IPS DF 4.7 (cell line): ENCODE measurements around the gene PRR12.

Source experiments
- DNase-seq: peaks from one replicate; pipeline ENCODE4 v3.0.0-alpha.2; 2013; ENCODE audit warnings: low spot score; ENCODE audit errors: extremely low read depth

The PRR12 gene, protein sequence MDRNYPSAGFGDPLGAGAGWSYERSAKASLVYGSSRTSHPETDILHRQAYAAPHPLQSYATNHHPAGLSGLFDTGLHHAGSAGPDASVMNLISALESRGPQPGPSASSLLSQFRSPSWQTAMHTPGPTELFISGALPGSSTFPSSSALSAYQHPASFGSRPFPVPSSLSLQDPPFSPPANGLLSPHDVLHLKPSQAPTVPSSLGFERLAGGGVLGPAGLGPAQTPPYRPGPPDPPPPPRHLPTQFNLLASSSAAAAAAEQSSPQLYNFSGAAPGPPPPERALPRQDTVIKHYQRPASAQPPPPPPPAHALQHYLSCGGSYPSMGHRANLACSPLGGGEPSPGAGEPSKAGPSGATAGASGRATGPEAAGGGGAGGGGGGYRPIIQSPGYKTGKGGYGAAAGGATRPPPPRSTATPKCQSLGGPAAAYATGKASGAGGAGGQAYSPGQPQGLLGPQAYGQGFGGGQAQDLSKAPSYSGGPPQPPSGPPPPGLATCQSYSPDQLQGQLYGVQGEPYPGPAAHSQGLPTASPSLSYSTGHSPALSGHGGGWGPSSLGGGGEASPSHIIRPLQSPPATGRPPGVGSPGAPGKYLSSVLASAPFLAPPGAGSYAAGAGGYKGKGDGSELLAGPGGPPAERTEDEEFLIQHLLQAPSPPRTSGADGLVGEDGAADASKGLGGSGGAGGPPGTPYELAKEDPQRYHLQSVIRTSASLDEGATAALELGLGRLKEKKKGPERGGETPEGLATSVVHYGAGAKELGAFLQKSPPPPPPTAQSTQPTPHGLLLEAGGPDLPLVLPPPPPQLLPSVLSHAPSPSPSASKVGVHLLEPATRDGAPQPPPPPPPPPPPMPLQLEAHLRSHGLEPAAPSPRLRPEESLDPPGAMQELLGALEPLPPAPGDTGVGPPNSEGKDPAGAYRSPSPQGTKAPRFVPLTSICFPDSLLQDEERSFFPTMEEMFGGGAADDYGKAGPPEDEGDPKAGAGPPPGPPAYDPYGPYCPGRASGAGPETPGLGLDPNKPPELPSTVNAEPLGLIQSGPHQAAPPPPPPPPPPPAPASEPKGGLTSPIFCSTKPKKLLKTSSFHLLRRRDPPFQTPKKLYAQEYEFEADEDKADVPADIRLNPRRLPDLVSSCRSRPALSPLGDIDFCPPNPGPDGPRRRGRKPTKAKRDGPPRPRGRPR (N-terminal part only)

DNA sequence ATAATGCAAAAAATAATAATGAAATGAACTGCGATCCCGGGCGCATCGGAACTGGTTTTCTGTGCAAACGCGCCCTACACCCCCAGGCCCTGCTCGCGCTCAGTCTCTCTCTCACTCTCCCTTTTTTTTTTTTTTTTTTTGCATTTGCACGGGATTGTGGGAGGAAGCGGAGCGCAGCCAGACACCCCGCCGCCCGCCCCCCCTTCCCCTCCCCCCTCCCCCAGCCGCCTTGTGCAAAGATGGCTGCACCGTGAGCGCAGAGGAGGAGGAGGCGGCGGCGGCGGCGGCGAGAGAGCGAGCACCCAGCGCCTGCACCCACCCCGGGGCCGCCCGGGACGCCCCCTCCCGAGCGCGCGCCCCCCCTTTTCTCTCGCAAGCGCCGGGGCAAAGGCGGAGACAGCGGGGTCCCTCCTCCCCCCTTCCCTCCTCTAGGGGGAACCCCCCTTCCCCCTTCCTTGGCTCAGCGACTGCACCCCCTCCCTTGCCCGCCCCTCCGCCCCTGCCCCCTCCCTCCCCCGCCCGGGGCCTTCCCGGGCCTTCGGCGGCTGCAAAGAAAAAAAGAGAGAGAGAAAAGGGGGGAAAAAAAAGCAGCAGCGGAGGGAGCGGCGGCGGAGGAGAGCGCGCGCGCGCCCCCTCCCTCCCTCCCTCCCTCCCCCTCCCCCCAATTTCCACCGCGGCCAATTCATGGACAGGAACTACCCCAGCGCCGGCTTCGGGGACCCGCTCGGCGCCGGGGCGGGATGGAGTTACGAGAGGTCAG is at the start of gene PRR12:
PRR12 (plus strand) TSS at position 212 of the 760 bp plus-strand sequence; CDS start at position 685, 473 bp downstream.
- DNase-seq: no peak

- no peak for DNase-seq
Measured at GRCh38 chr19:49541914-49542313, 49.1 kb upstream of the PRR12 start.

GRCh38 chr19:49542446-49542845 is 48.5 kb upstream of the PRR12 start:
- DNase-seq: no peak

- no peak for DNase-seq
Measured at GRCh38 chr19:49543032-49543431, 48.0 kb upstream of the PRR12 start.

DNA sequence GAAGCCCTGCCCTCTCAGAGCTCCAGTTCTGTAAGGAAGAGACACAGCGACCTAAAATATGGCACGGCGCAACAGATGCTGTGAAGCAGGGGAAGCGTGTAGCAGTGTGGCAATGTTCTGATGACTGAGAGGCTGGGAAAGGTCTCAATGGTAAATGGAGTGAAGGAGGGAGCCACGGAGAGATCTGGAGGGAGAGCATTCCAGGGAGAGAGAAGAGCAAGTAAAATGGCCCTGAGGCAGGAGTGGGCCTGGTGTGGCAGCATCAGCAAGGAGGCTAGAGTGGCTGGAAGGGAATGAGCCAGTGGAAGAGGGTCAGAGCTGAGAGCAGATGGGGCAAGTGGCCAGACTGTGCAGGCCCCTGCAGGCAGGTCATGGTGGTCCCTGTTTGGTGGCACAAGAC is 46.8 kb upstream of the PRR12 start:
- no peak for DNase-seq

- no peak for DNase-seq
Measured at GRCh38 chr19:49546825-49547565, 44.0 kb upstream of the PRR12 start.

GRCh38 chr19:49549045-49549444 is 41.9 kb upstream of the PRR12 start:
- no peak for DNase-seq

DNA sequence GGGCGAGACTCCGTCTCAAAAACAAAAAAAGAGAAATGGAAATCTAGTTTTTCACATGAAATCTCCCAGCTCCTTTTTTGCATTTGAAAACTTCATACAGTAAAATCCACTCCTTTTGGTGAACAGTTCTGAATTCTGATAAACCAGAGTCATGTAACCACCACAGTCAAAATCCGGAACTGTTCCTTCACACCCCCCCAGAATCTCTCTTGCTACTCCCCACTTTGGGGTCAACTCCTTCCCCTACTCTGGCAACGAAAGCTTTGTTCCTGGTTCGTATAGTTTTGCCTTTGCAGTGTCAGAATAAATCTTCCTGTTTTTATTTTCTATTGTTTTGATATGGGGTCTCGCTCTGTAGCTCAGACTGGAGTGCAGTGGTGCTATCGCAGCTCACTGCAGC is 39.5 kb upstream of the PRR12 start:
- DNase-seq: no peak

GRCh38 chr19:49552749-49553148 is 38.2 kb upstream of the PRR12 start:
- no peak for DNase-seq

GRCh38 chr19:49553451-49554271 is 37.3 kb upstream of the PRR12 start:
- DNase-seq: no peak

- no peak for DNase-seq
Measured at GRCh38 chr19:49554701-49555181, 36.2 kb upstream of the PRR12 start.

DNA sequence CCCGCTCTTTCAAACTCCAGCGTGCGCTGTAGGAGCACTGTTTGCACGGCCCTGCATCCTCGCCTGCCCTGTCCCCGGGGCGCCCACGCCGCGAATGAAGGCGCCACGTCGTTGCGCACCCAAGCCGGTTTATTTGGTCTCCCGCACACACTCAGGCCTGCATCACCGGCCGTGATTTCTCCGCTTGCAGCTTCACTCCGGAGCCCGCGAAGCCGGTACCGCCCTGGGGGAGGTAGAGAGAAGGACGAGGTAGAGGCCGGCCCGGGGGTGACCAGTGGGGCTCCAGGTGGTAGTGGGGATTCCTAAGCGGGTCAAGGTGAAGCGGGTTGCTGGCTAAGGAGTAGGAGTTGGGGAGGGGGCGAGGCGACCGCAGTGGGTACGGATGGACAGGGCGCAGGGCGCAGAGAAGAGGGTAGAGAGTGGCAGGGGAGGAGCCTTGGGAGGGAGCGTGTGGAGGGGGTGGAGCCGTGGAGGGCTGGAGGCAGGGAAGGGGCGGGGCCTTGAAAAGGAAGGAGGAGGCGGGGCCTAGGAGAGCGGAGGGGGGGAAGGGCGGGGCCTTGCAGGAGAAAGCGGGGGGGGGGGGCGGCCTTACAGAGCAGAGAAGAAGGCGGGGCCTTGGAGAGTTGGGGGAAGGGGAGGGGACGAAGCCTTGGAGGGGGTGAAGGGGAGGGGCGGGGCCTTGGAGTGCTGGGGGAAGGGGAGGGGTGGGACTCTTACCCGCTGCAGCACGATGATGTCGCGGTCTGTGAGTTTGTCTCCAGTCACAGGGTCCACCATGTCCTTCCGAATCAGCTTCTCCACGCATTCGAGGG is 35.2 kb upstream of the PRR12 start:
- DNase-seq: no peak

DNA sequence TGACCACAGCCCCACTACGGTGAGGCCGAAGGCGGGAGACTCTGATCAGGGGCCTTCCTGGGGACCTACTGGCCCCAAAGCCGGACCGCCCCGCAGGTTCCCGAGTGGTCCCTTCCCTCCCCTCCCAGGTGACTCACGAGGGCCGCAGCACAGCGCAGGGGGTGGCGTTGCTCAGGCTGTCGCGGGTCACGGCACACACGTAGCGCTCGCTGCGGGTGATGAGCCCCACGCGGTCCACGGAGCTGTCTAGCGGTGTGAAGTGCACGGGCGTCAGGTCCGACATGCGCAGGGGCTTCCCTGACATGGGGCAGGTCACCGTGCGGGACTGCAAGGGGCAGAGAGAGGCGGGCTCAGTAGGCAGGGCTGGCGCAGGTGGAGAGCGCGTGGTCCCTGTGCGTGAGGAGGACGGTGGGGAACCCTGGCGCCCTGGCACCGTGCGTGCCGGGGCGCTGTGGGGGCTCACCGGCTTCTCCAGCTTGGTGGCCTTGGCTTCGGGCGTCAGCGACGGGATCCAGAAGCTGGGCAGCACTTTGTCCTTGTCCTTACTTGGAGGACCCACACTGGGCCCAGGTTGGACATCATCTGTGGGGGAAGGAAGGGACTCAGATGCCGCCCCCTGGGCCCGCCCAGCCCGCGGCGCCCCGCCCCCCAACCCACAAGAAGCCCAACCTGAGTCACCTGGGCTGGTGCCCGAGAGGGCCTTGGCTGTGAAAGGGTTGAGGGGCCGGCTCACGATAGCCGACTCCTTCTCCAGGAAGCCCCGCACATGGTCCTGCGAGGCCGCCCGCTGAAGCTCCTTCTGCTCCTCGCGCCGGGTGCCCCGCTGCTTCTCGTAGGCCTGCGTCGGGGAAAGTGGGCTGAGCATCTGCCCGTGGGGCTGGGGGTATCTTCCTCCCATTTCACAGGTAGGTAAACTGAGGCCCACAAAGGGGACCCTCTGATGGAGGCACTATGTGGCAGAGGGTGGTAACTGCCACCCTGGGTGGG is 34.3 kb upstream of the PRR12 start:
- DNase-seq: no peak

- no peak for DNase-seq
Measured at GRCh38 chr19:49557641-49558325, 33.2 kb upstream of the PRR12 start.

DNA sequence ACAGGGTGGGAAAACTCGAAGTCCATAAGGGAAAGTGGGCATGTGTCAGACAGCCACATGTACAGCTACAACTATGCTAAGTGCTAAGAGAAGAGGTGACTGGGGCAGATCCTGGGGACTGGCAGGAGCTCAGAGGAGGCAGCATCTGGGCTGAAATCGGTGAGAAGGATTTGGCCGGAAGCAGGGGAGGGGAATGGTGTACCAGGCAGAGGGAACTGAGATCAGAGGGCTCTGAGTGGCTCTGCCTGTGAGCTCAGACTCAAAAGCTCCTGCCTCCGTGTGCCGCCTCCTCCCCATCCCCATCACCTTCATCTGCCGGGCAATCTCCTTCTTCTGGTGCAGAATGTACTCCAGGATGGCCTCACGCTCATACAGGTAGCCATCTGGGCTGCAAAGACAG is 32.4 kb upstream of the PRR12 start:
- no peak for DNase-seq

GRCh38 chr19:49559443-49559842 is 31.5 kb upstream of the PRR12 start:
- no peak for DNase-seq

- no peak for DNase-seq
Measured at GRCh38 chr19:49559928-49560327, 31.1 kb upstream of the PRR12 start.
